ENCODE measurements around the gene PRKACB.

DNA sequence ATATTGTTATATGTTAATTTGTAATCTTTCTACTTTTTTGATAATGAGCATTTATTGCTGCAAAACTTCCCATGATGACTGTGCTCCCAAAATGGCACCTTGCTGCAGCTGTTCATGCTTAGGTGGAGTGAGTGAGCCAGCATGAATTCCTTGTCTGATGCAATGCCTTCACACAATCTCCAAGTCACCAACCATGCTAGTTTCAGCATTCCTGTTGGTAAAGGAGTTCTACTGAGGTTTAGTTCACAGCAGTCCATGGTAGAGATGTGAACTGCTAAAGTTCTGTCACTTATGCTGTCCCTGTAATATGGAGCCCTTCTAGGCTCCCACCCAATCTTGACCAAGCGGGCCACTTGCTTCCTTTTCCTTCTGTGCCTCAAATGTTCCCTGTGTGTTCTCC, 26.2 kb upstream of the PRKACB start:
- TF ChIP-seq POLR2AphosphoS5 (IDR thresholded peaks at IDR 0.05; ENCODE audit: low read depth, low read length) (no peak), EZH2 (IDR thresholded peaks at IDR 0.05) (no peak), ZNF274 (IDR thresholded peaks at IDR 0.05; ENCODE audit: low read depth, low read length) (no peak), POLR2A (IDR thresholded peaks at IDR 0.05; ENCODE audit: borderline replicate concordance, extremely low read depth, insufficient read depth, insufficient read length) (no peak), TCF7L2 (IDR thresholded peaks at IDR 0.05; ENCODE audit: borderline replicate concordance, extremely low read depth, insufficient read depth, insufficient read length) (no peak), ELF1 (IDR thresholded peaks at IDR 0.05; ENCODE audit: borderline replicate concordance, low read depth) (no peak), YY1 (IDR thresholded peaks at IDR 0.05; ENCODE audit: extremely low read depth, insufficient replicate concordance, low read depth, low read length) (no peak), EZH2phosphoT487 (IDR thresholded peaks at IDR 0.05; ENCODE audit: borderline replicate concordance) (no peak)
- TF ChIP-seq, protein P1, sequence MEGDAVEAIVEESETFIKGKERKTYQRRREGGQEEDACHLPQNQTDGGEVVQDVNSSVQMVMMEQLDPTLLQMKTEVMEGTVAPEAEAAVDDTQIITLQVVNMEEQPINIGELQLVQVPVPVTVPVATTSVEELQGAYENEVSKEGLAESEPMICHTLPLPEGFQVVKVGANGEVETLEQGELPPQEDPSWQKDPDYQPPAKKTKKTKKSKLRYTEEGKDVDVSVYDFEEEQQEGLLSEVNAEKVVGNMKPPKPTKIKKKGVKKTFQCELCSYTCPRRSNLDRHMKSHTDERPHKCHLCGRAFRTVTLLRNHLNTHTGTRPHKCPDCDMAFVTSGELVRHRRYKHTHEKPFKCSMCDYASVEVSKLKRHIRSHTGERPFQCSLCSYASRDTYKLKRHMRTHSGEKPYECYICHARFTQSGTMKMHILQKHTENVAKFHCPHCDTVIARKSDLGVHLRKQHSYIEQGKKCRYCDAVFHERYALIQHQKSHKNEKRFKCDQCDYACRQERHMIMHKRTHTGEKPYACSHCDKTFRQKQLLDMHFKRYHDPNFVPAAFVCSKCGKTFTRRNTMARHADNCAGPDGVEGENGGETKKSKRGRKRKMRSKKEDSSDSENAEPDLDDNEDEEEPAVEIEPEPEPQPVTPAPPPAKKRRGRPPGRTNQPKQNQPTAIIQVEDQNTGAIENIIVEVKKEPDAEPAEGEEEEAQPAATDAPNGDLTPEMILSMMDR (IDR thresholded peaks at IDR 0.05 in 2 of 3, conservative IDR thresholded peaks at IDR 0.05 in 1 of 3; ENCODE audit: borderline replicate concordance in 1 of 3, insufficient read depth in 1 of 3, low read depth in 2 of 3, low read length in 2 of 3), result no peak
- TF ChIP-seq, protein P2, sequence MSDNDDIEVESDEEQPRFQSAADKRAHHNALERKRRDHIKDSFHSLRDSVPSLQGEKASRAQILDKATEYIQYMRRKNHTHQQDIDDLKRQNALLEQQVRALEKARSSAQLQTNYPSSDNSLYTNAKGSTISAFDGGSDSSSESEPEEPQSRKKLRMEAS (IDR thresholded peaks at IDR 0.05), result no peak
- TF ChIP-seq, protein P3, sequence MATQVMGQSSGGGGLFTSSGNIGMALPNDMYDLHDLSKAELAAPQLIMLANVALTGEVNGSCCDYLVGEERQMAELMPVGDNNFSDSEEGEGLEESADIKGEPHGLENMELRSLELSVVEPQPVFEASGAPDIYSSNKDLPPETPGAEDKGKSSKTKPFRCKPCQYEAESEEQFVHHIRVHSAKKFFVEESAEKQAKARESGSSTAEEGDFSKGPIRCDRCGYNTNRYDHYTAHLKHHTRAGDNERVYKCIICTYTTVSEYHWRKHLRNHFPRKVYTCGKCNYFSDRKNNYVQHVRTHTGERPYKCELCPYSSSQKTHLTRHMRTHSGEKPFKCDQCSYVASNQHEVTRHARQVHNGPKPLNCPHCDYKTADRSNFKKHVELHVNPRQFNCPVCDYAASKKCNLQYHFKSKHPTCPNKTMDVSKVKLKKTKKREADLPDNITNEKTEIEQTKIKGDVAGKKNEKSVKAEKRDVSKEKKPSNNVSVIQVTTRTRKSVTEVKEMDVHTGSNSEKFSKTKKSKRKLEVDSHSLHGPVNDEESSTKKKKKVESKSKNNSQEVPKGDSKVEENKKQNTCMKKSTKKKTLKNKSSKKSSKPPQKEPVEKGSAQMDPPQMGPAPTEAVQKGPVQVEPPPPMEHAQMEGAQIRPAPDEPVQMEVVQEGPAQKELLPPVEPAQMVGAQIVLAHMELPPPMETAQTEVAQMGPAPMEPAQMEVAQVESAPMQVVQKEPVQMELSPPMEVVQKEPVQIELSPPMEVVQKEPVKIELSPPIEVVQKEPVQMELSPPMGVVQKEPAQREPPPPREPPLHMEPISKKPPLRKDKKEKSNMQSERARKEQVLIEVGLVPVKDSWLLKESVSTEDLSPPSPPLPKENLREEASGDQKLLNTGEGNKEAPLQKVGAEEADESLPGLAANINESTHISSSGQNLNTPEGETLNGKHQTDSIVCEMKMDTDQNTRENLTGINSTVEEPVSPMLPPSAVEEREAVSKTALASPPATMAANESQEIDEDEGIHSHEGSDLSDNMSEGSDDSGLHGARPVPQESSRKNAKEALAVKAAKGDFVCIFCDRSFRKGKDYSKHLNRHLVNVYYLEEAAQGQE (IDR thresholded peaks at IDR 0.05; ENCODE audit: low read depth), result no peak

Data from HCT116 (cell line).